Heart right ventricle (tissue), 16 donors: ENCODE results near the gene TMED8. TPM values are rescaled to one million over a fixed set of nuclear protein-coding genes. Genes with fewer than 3 reads are reported as not detected.

Experiments used
- ATAC-seq, 8 donors: fragments of 200-7000 bp; cut with Tn5 transposase; one replicate each; pipeline ENCODE4 v1.9.1; 2020; ENCODE audit warnings: mild to moderate bottlenecking in 8 of 8, moderate library complexity in 8 of 8, moderate number of reproducible peaks in 1 of 8
- DNase-seq, 2 donors: peaks; one replicate each; pipeline ENCODE4 v3.0.0-alpha.2; 2020
- H3K27ac ChIP-seq, 10 donors: fragments of 200-600 bp; sonication (generic) in 2 of 10; one replicate each; pipeline versions ENCODE4 v1.5.0 to v1.8.0; 2020 to 2022; ENCODE audit warnings: mild to moderate bottlenecking in 3 of 10
- H3K27me3 ChIP-seq, 7 donors: fragments of 200-600 bp; one replicate each; pipeline ENCODE4 v1.8.0; 2021 to 2022; ENCODE audit warnings: mild to moderate bottlenecking in 2 of 7
- H3K36me3 ChIP-seq, 9 donors: fragments of 200-600 bp; sonication (generic) in 1 of 9; one replicate each; pipeline versions ENCODE4 v1.5.0 to v1.8.0; 2020 to 2022; ENCODE audit warnings: mild to moderate bottlenecking in 2 of 9
- H3K4me1 ChIP-seq, 9 donors: fragments of 200-600 bp; sonication (generic) in 1 of 9; one replicate each; pipeline versions ENCODE4 v1.5.0 to v1.8.0; 2020 to 2022; ENCODE audit warnings: mild to moderate bottlenecking in 4 of 9
- H3K4me3 ChIP-seq, 10 donors: fragments of 200-600 bp; sonication (generic) in 2 of 10; one replicate each; pipeline versions ENCODE4 v1.5.0 to v1.8.0; 2020 to 2022; ENCODE audit warnings: mild to moderate bottlenecking in 7 of 10, moderate library complexity in 2 of 10
- H3K9me3 ChIP-seq, 11 donors: fragments of 200-600 bp in 10 of 11; sonication (generic) in 2 of 11; one replicate each; pipeline versions ENCODE4 v1.5.0 to v1.8.0; 2013 to 2022; ENCODE audit warnings: mild to moderate bottlenecking in 2 of 11, control low read depth in 1 of 11, moderate library complexity in 1 of 11
- CTCF ChIP-seq, 9 donors: fragments of 200-600 bp; sonication (generic) in 2 of 9; IDR thresholded peaks; one replicate each; pipeline versions ENCODE4 v1.5.0 to v1.8.0; 2021 to 2022; ENCODE audit warnings: antibody characterized with exemption in 9 of 9, mild to moderate bottlenecking in 5 of 9, moderate library complexity in 1 of 9
- WGBS, 2 donors: extraction: QIAGEN DNeasy Blood & Tissue Kit; methylation state at CpG; one replicate each; pipeline ENCODE4 v1.1.7; 2013; ENCODE audit warnings: inconsistent platforms in 1 of 2; 5-methylcytosine and 5-hydroxymethylcytosine counted together
- intact Hi-C, 10 donors: fragments of 100-400 bp; cut with DNase I; formaldehyde crosslinking; loops; one replicate each; pipeline versions ENCODE4 v1.11.1 to v1.14.2; 2022
- polyA plus RNA-seq, 2 donors: library from polyadenylated mRNA; stranded (reverse); fragments of 200-250 nt; gene quantifications; one replicate each; pipeline ENCODE4 v1.2.3, GENCODE V29; 2013
- total RNA-seq, 10 donors: library from RNA; stranded (reverse); fragmentation: NEBNext Ultra II Directional in 3 of 10; extraction: Animal tissue kit (Norgen Biotek cat#: 25700) in 3 of 10; gene quantifications; one replicate each; pipeline versions ENCODE4 v1.2.1 to v1.2.4, GENCODE V29; 2021 to 2023
- donor health status: Arrhythmogenic right ventricular cardiomyopathy.
- donor health status: ischemic (EF 13 %, LVEDD 7.1; RV severe dilation, severe dysfunction).
- donor health status: healthy with polysubstance abuse.
- donor health status: DM: no; HTN: yes; CAD: no.
- donor health status: DM: no; HTN: no; CAD: no.
- donor health status: ischemic (EF 25% LVEDD 6.9; RV normal size, moderate dysfunction).
- donor health status: ischemic (EF 25% LVEDD 5.7; RV mildly dilated, moderate dysfunction).
- donor health status: healthy.
- donor health status: DM: yes; HTN: yes; CAD: no.
- donor health status: Ischemic cardiomyopathy.
- donor health status: ischemic (EF 35%, LVEDD 5.7; RV mildly dilated, moderate dysfunction).
- donor health status: nonischemic (EF 11% LVEDD 7.7; RV severe dilation, severe dysfunction).
- donor health status: DM: yes; HTN: yes; CAD: no.
- donor health status: PGD.
- donor health status: ischemic (EF 29% LVEDD 5.4; RV normal size, mild dysfunction).
- donor health status: nonischemic (EF 23%, LVEDD 6.1; RV moderate dilation, normal function).

Gene TMED8
- total and polyA plus RNA-seq, 12 donors = 1.8 to 8.7 (median 6.8) TPM

DNA sequence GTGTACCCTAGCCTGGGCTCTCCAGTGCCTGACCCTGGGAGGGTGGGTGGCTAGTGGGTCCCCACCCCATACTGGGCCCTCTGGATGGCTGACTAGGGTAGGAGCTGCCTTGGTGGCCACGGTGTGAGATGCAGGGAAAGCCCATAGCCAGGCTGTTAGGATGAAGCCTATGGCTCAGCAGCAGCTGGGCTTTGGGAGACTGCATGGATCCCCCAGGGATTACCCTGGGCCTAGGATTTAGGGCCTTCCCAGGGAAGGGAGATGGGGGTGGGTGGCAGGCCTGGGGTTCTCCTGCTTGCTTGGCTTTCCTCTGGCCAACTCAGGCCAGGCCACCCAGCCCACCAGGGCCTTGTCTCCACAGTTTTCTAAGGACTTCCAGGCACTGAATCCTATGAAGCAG, 49.8 kb downstream of the TMED8 start:
- no peak for TF ChIP-seq CTCF (IDR thresholded peaks at IDR 0.05)
- WGBS, 2 donors = 84 to 100% methylated on average over 1 of the region's 1 CpG
- ATAC-seq (peak in 1 of 8 donors; percentile 12), DNase-seq (no peak)
- Histone ChIP-seq H3K9me3 (no peaks in the 10 kb centered on the region), H3K4me1 (peaks cover 0 to 5% (median 4%) of the 10 kb centered on the region in 9 donors), H3K27me3 (no peaks in the 10 kb centered on the region), H3K36me3 (no peaks in the 10 kb centered on the region), H3K4me3 (no peak overlapping the region), H3K27ac (no peak overlapping the region)
- intact Hi-C loops = loop anchor here in 3 of 10 donors (10.0 kb wide), 1 partner anchor 128 kb away; the partner anchor contains the start of genes AHSA1 (in 3 of the 3) and VIPAS39 (in 3 of the 3)

GRCh38 chr14:77325746-77326094, 51.2 kb downstream of the TMED8 start:
- Histone ChIP-seq H3K27ac (no peak overlapping the region), H3K27me3 (no peaks in the 10 kb centered on the region)
- 89 to 94% methylated on average over 3 of the region's 3 CpGs for WGBS, 2 donors

GRCh38 chr14:77324816-77325745, 51.8 kb downstream of the TMED8 start:
- no peak overlapping the region for H3K4me3 ChIP-seq
- no peaks in the 10 kb centered on the region for H3K36me3 ChIP-seq
- no peaks in the 10 kb centered on the region for H3K27me3 ChIP-seq
- no peak overlapping the region for H3K27ac ChIP-seq
- intact Hi-C loops = loop anchor here in 6 of 10 donors (5.0 to 10.0 kb wide), 3 partner anchors 52 to 132 kb away; partner anchors contain the start of genes AHSA1 (in 5 of the 6), VIPAS39 (in 5 of the 6), SAMD15 (in 2 of the 6) and TMED8 (in 2 of the 6)
- H3K9me3 ChIP-seq = no peaks in the 10 kb centered on the region
- WGBS, 2 donors = 87 to 92% methylated on average over 11 of the region's 11 CpGs
- ATAC-seq (no peak), DNase-seq (no peak)
- TF ChIP-seq CTCF (IDR thresholded peaks at IDR 0.05) = no peak
- peaks cover 0 to 10% (median 7%) of the 10 kb centered on the region in 9 donors for H3K4me1 ChIP-seq

More at GRCh38 chr14:77325746-77326094, 51.2 kb downstream of the TMED8 start:
- TF ChIP-seq CTCF (IDR thresholded peaks at IDR 0.05) = no peak
- intact Hi-C loops = loop anchor here in 3 of 10 donors (10.0 kb wide), 1 partner anchor 129 kb away; the partner anchor contains the start of genes AHSA1 (in 3 of the 3) and VIPAS39 (in 3 of the 3)
- H3K4me3 ChIP-seq = no peak overlapping the region
- DNase-seq = no peak
- ATAC-seq = no peak
- H3K36me3 ChIP-seq = no peaks in the 10 kb centered on the region
- H3K4me1 ChIP-seq = peaks cover 0 to 9% (median 7%) of the 10 kb centered on the region in 9 donors
- no peaks in the 10 kb centered on the region for H3K9me3 ChIP-seq

DNA sequence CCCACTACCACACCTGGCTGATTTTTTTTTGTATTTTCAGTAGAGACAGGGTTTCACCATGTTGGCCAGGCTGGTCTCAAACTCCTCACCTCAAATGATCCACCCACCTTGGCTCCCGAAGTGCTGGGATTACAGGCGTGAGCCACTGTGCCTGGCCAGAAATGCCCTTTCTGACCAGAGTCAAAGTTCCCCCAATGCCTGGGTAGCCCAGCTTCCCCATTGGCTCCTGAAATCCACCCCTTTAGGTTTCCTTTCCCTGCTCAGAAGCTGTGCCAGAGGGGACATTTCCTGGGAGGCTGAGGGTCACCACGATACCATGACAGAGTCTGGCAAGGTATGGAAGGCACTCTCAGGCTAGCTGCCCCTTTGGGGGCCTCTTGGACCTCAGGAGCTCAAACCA, 52.6 kb downstream of the TMED8 start:
- no peak for TF ChIP-seq CTCF (IDR thresholded peaks at IDR 0.05)
- Histone ChIP-seq H3K36me3 (no peaks in the 10 kb centered on the region), H3K27ac (no peak overlapping the region), H3K4me1 (peaks cover 0 to 18% (median 15%) of the 10 kb centered on the region in 9 donors), H3K9me3 (no peaks in the 10 kb centered on the region), H3K4me3 (no peak overlapping the region), H3K27me3 (no peaks in the 10 kb centered on the region)
- intact Hi-C loops = loop anchor here in 6 of 10 donors (5.0 to 10.0 kb wide), 3 partner anchors 53 to 133 kb away; partner anchors contain the start of genes AHSA1 (in 5 of the 6), VIPAS39 (in 5 of the 6), SAMD15 (in 2 of the 6) and TMED8 (in 2 of the 6)
- DNase-seq (no peak), ATAC-seq (no peak)
- 92 to 94% methylated on average over 3 of the region's 3 CpGs for WGBS, 2 donors
